ENCODE measurements around the gene TPK1. TPM values are rescaled to one million over a fixed set of nuclear protein-coding genes. Genes with fewer than 3 reads are reported as not detected.

Gene TPK1
- total and polyA plus RNA-seq, 4 donors: 5.3 to 16.8 (median 15.9) TPM

DNA sequence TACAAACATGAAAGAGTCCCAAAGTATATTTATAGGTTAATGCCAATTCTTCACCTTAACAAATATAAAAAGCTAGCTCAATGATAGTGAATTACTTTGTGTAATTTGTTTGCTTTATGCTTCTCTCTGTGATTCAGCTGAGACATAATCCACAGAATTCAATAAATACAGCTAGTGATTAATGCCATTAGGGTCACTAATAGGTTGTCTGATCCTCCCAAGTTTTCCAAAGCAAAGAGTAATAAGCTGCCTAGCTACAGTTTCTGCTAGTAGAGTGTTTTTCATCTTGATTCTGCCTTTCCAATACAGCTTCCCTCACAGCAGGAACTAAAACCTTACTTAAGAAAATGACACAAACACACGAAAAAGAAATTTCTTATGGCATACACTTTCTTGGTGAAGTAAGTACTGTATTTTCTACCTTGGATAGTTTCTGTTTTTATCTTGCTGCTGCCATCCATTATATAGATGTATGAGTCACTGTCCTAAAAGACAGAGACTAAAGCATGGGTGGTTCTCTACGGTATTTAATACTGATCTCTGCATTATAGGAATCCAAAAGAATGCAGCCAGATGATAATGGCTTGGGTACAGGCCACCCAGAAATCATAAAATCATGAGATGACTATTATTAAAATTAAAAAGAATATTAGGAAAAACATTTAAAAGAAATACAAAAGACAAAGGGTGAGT lies 170.0 kb downstream of the TPK1 start:
- Histone ChIP-seq H3K9ac (ENCODE audit: insufficient read depth in 1 of 2, low read length in 2 of 2) (no peak overlapping the region), H3K4me3 (no peak overlapping the region), H3K36me3 (ENCODE audit: control insufficient read depth in 4 of 4, insufficient read depth in 4 of 4, low read length in 4 of 4) (no peaks in the 10 kb centered on the region), H3K27me3 (ENCODE audit: control insufficient read depth in 3 of 3, insufficient read depth in 3 of 3, low read length in 2 of 3) (no peaks in the 10 kb centered on the region), H3K9me3 (ENCODE audit: control insufficient read depth in 4 of 4, insufficient read depth in 3 of 4, low read length in 3 of 4) (no peaks in the 10 kb centered on the region), H3K27ac (ENCODE audit: low read depth in 1 of 2, low read length in 1 of 2) (no peak overlapping the region), H3K4me1 (ENCODE audit: control insufficient read depth in 5 of 5, insufficient read depth in 5 of 5, low read length in 5 of 5) (no peaks in the 10 kb centered on the region)
- ATAC-seq (ENCODE audit: insufficient read depth, low FRiP score) (no peak), DNase-seq (no peak)
- TF ChIP-seq, protein P1, sequence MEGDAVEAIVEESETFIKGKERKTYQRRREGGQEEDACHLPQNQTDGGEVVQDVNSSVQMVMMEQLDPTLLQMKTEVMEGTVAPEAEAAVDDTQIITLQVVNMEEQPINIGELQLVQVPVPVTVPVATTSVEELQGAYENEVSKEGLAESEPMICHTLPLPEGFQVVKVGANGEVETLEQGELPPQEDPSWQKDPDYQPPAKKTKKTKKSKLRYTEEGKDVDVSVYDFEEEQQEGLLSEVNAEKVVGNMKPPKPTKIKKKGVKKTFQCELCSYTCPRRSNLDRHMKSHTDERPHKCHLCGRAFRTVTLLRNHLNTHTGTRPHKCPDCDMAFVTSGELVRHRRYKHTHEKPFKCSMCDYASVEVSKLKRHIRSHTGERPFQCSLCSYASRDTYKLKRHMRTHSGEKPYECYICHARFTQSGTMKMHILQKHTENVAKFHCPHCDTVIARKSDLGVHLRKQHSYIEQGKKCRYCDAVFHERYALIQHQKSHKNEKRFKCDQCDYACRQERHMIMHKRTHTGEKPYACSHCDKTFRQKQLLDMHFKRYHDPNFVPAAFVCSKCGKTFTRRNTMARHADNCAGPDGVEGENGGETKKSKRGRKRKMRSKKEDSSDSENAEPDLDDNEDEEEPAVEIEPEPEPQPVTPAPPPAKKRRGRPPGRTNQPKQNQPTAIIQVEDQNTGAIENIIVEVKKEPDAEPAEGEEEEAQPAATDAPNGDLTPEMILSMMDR (IDR thresholded peaks at IDR 0.05; ENCODE audit: control extremely low read depth, extremely low read depth): no peak
- 85 to 87% methylated on average over 2 of the region's 2 CpGs for WGBS, 2 donors

DNA sequence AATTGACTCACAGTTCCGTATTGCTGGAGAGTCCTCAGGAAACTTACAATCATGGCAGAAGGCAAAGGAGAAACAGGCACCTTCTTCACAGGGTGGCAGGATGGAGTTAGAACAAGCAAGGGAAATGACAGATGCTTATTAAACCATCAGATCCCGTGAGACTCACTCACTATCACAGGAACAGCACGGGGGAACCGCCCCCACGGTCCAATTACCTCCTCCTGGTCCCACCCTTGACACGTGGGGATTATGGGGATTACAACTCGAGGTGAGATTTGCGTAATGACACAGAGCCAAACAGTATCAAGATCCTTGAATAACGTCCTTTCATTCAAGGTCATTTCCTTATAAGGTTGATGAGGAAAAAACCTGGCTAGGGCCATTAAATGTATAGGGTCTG lies 176.6 kb downstream of the TPK1 start:
- Histone ChIP-seq H3K27me3 (ENCODE audit: control insufficient read depth in 3 of 3, insufficient read depth in 3 of 3, low read length in 2 of 3) (no peaks in the 10 kb centered on the region), H3K27ac (ENCODE audit: low read depth in 1 of 2, low read length in 1 of 2) (no peak overlapping the region), H3K4me3 (no peak overlapping the region), H3K36me3 (ENCODE audit: control insufficient read depth in 4 of 4, insufficient read depth in 4 of 4, low read length in 4 of 4) (no peaks in the 10 kb centered on the region), H3K9me3 (ENCODE audit: control insufficient read depth in 4 of 4, insufficient read depth in 3 of 4, low read length in 3 of 4) (no peaks in the 10 kb centered on the region), H3K9ac (ENCODE audit: insufficient read depth in 1 of 2, low read length in 2 of 2) (no peak overlapping the region), H3K4me1 (ENCODE audit: control insufficient read depth in 5 of 5, insufficient read depth in 5 of 5, low read length in 5 of 5) (peaks cover 0 to 2% (median 0%) of the 10 kb centered on the region in 5 donors)
- WGBS, 2 donors: 83 to 88% methylated on average over 9 of the region's 9 CpGs
- no peak for ATAC-seq (ENCODE audit: insufficient read depth, low FRiP score)
- no peak for DNase-seq
- TF ChIP-seq, protein P1 (IDR thresholded peaks at IDR 0.05; ENCODE audit: control extremely low read depth, extremely low read depth): no peak

DNA sequence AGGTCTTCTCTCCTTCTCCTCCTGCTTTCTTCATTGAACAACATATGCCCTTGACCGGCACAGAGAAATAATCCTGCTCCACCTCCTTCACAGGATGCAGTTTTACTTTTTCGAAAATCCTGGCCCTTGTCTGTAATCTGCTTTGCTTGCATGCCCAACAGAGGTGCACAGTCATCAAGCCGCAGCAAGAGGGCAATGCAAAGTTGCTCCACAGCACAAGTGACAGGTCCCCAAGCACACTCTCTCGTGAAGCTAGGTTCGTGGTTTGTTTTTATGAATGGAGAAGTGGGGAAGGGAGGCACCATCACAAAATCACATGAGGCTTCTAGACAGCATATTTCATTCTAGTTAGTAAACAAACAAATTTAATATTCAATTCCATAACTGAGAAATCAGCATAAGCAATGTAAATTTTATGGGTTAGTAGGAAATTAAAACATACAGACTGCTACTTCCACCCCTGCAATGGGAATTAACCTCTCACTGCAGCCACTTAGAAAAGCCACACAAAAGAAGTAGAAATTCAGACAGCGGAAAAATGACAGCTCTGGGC lies 178.8 kb downstream of the TPK1 start:
- DNase-seq: no peak
- Histone ChIP-seq H3K9ac (ENCODE audit: insufficient read depth in 1 of 2, low read length in 2 of 2) (no peak overlapping the region), H3K27me3 (ENCODE audit: control insufficient read depth in 3 of 3, insufficient read depth in 3 of 3, low read length in 2 of 3) (no peaks in the 10 kb centered on the region), H3K4me1 (ENCODE audit: control insufficient read depth in 5 of 5, insufficient read depth in 5 of 5, low read length in 5 of 5) (peaks cover 0 to 2% (median 0%) of the 10 kb centered on the region in 5 donors), H3K27ac (ENCODE audit: low read depth in 1 of 2, low read length in 1 of 2) (no peak overlapping the region), H3K36me3 (ENCODE audit: control insufficient read depth in 4 of 4, insufficient read depth in 4 of 4, low read length in 4 of 4) (no peaks in the 10 kb centered on the region), H3K4me3 (no peak overlapping the region), H3K9me3 (ENCODE audit: control insufficient read depth in 4 of 4, insufficient read depth in 3 of 4, low read length in 3 of 4) (no peaks in the 10 kb centered on the region)
- no peak for ATAC-seq (ENCODE audit: insufficient read depth, low FRiP score)
- TF ChIP-seq, protein P1 (IDR thresholded peaks at IDR 0.05; ENCODE audit: control extremely low read depth, extremely low read depth): no peak
- WGBS, 2 donors: 43 to 54% methylated on average over 6 of the region's 6 CpGs

Data from lung (tissue), 12 donors.